Mesenchymal stem cell (in vitro differentiated cells and primary cell): ENCODE data around the gene TNP2.

ENCODE experiments used
- DNase-seq: peaks from one replicate; pipeline ENCODE4 v3.0.0-alpha.2; 2013
- H2AFZ ChIP-seq: one replicate; pipeline ENCODE4 v1.6.1; 2013; ENCODE audit warnings: low read depth, mild to moderate bottlenecking, control low read depth, inconsistent platforms, low read length, moderate library complexity
- H2AK5ac ChIP-seq: 2 replicates; pipeline ENCODE4 v1.6.1; 2013; ENCODE audit warnings: low read length, moderate library complexity, mild to moderate bottlenecking, inconsistent platforms; ENCODE audit not compliant: severe bottlenecking
- H2BK120ac ChIP-seq: one replicate; pipeline ENCODE4 v1.6.1; 2013; ENCODE audit warnings: low read depth, mild to moderate bottlenecking, inconsistent platforms, low read length, moderate library complexity
- H2BK12ac ChIP-seq, 2 experiments: one replicate each; pipeline ENCODE4 v1.6.1; 2013; ENCODE audit warnings: inconsistent platforms in 2 of 2, low read length in 2 of 2, mild to moderate bottlenecking in 2 of 2, moderate library complexity in 2 of 2, control low read depth in 1 of 2
- H2BK15ac ChIP-seq: one replicate; pipeline ENCODE4 v1.6.1; 2013; ENCODE audit warnings: mild to moderate bottlenecking, low read depth, inconsistent platforms; ENCODE audit not compliant: poor library complexity, severe bottlenecking
- H2BK5ac ChIP-seq: 2 replicates; pipeline ENCODE4 v1.6.1; 2013; ENCODE audit warnings: low read depth, mild to moderate bottlenecking, low read length, control low read depth, inconsistent platforms; ENCODE audit not compliant: poor library complexity, severe bottlenecking
- H3K14ac ChIP-seq, 2 experiments: one replicate each; pipeline ENCODE4 v1.6.1; 2013; ENCODE audit warnings: inconsistent platforms in 2 of 2, low read length in 2 of 2, control low read depth in 1 of 2, mild to moderate bottlenecking in 1 of 2, moderate library complexity in 1 of 2
- H3K18ac ChIP-seq, 2 experiments: one replicate each; pipeline ENCODE4 v1.6.1; 2013; ENCODE audit warnings: inconsistent platforms in 2 of 2, low read length in 2 of 2, control low read depth in 1 of 2, low read depth in 1 of 2, mild to moderate bottlenecking in 1 of 2
- H3K23ac ChIP-seq, 2 experiments: one replicate each; pipeline ENCODE4 v1.6.1; 2013; ENCODE audit warnings: inconsistent platforms in 2 of 2, low read length in 2 of 2, mild to moderate bottlenecking in 2 of 2, moderate library complexity in 2 of 2, control low read depth in 1 of 2
- H3K27ac ChIP-seq: 2 replicates; pipeline ENCODE4 v1.5.1; 2013; ENCODE audit warnings: mild to moderate bottlenecking, moderate library complexity, low read length, control low read depth, inconsistent platforms; ENCODE audit not compliant: poor library complexity, severe bottlenecking
- H3K27me3 ChIP-seq, 2 experiments: 2 replicates each; pipeline versions ENCODE4 v1.6.1 to v1.7.0; 2013; ENCODE audit warnings: low read length in 2 of 2, mild to moderate bottlenecking in 2 of 2, moderate library complexity in 2 of 2, control low read depth in 1 of 2, inconsistent platforms in 1 of 2; ENCODE audit not compliant: control insufficient read depth in 1 of 2, insufficient read depth in 1 of 2
- H3K36me3 ChIP-seq, 2 experiments: 2 replicates each; pipeline versions ENCODE4 v1.6.1 to v1.7.0; 2013; ENCODE audit warnings: low read length in 2 of 2, control low read depth in 1 of 2, inconsistent platforms in 1 of 2, low read depth in 1 of 2, mild to moderate bottlenecking in 1 of 2; ENCODE audit not compliant: insufficient read depth in 2 of 2, control insufficient read depth in 1 of 2
- H3K4ac ChIP-seq, 2 experiments: one replicate each; pipeline ENCODE4 v1.6.1; 2013; ENCODE audit warnings: inconsistent platforms in 2 of 2, low read length in 2 of 2, mild to moderate bottlenecking in 2 of 2, moderate library complexity in 2 of 2, control low read depth in 1 of 2, low read depth in 1 of 2
- H3K4me1 ChIP-seq: 2 replicates; pipeline ENCODE4 v1.6.1; 2013; ENCODE audit warnings: low read depth, low read length, control low read depth; ENCODE audit not compliant: control insufficient read depth, insufficient read depth
- H3K4me2 ChIP-seq: 2 replicates; pipeline ENCODE4 v1.6.1; 2013; ENCODE audit warnings: low read length, mild to moderate bottlenecking, inconsistent platforms; ENCODE audit not compliant: poor library complexity, severe bottlenecking
- H3K4me3 ChIP-seq, 2 experiments: 2 replicates each; pipeline versions ENCODE4 v1.5.1 to v1.7.0; 2013; ENCODE audit warnings: low read length in 2 of 2, mild to moderate bottlenecking in 2 of 2, control low read depth in 1 of 2, low read depth in 1 of 2; ENCODE audit not compliant: insufficient read depth in 1 of 2
- H3K79me1 ChIP-seq: replicated peaks from 2 replicates; pipeline ENCODE4 v1.6.1; 2013; ENCODE audit warnings: mild to moderate bottlenecking, control low read depth, low read length, inconsistent platforms; ENCODE audit not compliant: poor library complexity, severe bottlenecking
- H3K9ac ChIP-seq: 2 replicates; pipeline ENCODE4 v1.7.0; 2013; ENCODE audit warnings: mild to moderate bottlenecking, low read length, moderate library complexity
- H3K9me3 ChIP-seq: 2 replicates; pipeline ENCODE4 v1.7.0; 2013; ENCODE audit warnings: mild to moderate bottlenecking, low read length; ENCODE audit not compliant: control insufficient read depth
- H4K8ac ChIP-seq: one replicate; pipeline ENCODE4 v1.6.1; 2013; ENCODE audit warnings: inconsistent platforms, mild to moderate bottlenecking, low read length, moderate library complexity
- H4K91ac ChIP-seq: one replicate; pipeline ENCODE4 v1.6.1; 2013; ENCODE audit warnings: mild to moderate bottlenecking, low read length, inconsistent platforms
- WGBS: methylation state at CpG from one replicate; pipeline ENCODE4 v1.1.7; 2013; ENCODE audit warnings: mixed read lengths; 5-methylcytosine and 5-hydroxymethylcytosine counted together

TNP2 gene

DNA sequence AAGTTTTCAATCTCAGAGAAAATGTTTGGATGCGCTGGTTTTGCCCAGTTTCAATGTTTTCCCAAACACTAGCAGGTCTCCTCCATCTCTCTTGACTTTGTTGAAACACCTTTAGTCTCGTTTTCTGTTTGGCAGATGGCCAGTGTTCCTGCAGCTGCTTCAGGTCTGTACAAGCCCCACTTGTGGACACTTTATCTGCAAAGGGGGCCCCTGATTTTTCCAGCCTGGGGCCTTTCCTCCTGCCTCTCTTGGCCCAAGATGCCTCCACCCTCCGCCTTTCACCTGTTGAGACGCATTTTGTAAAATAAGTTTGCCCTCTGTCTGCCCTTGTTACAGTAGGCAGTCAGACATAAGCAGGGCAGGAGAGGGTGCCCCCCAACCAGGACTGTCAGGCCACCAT lies 33.9 kb upstream of the TNP2 start:
- Histone ChIP-seq H4K91ac (no peak overlapping the region), H2AK5ac (peak overlapping the region; percentile 59), H3K4me1 (peaks cover 13% of the 10 kb centered on the region), H3K4me2 (no peak overlapping the region), H4K8ac (no peak overlapping the region), H2BK5ac (no peak overlapping the region), H2BK120ac (no peak overlapping the region), H3K27ac (no peak overlapping the region), H2BK15ac (no peak overlapping the region), H3K36me3 (no peaks in the 10 kb centered on the region), H2AFZ (no peak overlapping the region), H3K23ac (no peak overlapping the region), H3K4me3 (no peak overlapping the region), H3K9me3 (no peaks in the 10 kb centered on the region), H3K18ac (no peak overlapping the region), H3K4ac (no peak overlapping the region), H3K79me1 (no peaks in the 10 kb centered on the region), H3K14ac (no peak overlapping the region), H3K9ac (no peak overlapping the region), H2BK12ac (no peak overlapping the region), H3K27me3 (peaks cover 0 to 4% of the 10 kb centered on the region in 2 experiments)
- DNase-seq, result no peak
- 94% methylated on average over 4 of the region's 4 CpGs for WGBS

DNA sequence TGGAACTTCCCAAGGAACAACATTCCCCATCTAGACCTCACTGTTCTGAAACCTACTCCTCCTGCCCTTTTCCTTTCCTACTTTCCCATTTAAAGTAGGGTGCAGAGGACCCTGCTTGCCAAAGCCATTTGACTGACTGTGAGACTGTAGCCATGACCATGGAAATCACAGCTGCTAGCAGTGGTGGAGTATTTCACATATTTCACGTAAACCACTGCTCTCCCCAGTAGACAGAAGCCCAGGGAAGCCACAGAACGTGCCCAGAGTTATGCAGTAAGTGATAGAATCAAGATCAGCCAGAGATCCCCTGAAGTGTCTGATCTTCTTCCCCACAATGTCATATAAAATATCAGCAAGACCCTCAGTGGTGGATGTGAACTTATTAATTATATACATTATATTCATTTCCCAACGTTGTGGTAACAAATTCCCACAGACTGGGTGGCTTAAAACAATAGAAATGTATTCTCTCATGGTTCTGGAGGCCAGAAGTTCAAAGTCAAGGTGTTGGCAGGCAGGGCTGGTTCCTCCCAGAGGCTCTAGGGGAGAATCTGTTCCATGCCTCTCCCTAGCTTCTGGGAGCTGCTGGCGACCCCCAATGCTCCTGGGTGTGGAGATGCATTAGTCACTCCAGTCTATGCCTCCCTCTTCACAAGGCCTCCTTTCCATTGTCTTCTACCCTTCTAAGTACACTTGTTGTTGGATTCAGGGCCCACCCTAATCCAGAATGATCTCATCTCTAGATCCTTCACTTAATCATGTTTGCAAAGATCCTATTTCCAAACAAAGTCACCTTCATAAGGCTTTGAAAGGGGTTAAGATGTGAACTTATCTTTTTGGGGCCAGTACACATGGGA lies 32.7 kb upstream of the TNP2 start:
- H4K8ac ChIP-seq, result no peak overlapping the region
- no peaks in the 10 kb centered on the region for H3K79me1 ChIP-seq

DNA sequence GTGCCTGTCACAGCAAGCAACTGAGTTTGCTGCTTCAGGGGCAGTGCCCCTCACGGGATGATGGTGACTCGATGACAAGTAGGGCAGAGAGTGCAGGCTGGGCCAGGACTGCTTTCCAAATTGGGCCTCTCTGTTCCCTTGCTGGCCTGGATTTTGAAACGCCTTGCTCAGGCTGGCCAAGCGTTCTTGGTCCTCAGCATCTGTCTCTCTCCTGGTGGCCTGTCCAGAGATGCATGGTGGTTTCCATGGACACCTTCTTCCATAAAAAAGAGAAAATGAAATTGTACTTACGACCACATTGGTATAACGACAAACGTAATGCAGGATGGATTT lies 31.4 kb upstream of the TNP2 start:
- no peak overlapping the region for H3K18ac ChIP-seq
- 96% methylated on average over 7 of the region's 7 CpGs for WGBS

More for the DNA sequence above, 32.7 kb upstream of the TNP2 start:
- no peak overlapping the region for H3K14ac ChIP-seq
- no peak overlapping the region for H2BK12ac ChIP-seq
- no peak overlapping the region for H2BK120ac ChIP-seq
- no peak overlapping the region for H3K9ac ChIP-seq
- H3K4ac ChIP-seq, result no peak overlapping the region
- peaks cover 0 to 4% of the 10 kb centered on the region in 2 experiments for H3K27me3 ChIP-seq
- no peak overlapping the region for H3K27ac ChIP-seq
- no peak overlapping the region for H3K18ac ChIP-seq
- no peak overlapping the region for H4K91ac ChIP-seq
- peaks cover 18% of the 10 kb centered on the region for H3K4me1 ChIP-seq
- H3K23ac ChIP-seq, result no peak overlapping the region
- no peak for DNase-seq
- H2AK5ac ChIP-seq, result peak overlapping the region; percentile 56
- no peak overlapping the region for H3K4me3 ChIP-seq
- H3K36me3 ChIP-seq, result no peaks in the 10 kb centered on the region
- no peaks in the 10 kb centered on the region for H3K9me3 ChIP-seq
- no peak overlapping the region for H3K4me2 ChIP-seq
- WGBS, result 65% methylated on average over 2 of the region's 4 CpGs
- no peak overlapping the region for H2BK15ac ChIP-seq
- no peak overlapping the region for H2BK5ac ChIP-seq
- no peak overlapping the region for H2AFZ ChIP-seq

DNA sequence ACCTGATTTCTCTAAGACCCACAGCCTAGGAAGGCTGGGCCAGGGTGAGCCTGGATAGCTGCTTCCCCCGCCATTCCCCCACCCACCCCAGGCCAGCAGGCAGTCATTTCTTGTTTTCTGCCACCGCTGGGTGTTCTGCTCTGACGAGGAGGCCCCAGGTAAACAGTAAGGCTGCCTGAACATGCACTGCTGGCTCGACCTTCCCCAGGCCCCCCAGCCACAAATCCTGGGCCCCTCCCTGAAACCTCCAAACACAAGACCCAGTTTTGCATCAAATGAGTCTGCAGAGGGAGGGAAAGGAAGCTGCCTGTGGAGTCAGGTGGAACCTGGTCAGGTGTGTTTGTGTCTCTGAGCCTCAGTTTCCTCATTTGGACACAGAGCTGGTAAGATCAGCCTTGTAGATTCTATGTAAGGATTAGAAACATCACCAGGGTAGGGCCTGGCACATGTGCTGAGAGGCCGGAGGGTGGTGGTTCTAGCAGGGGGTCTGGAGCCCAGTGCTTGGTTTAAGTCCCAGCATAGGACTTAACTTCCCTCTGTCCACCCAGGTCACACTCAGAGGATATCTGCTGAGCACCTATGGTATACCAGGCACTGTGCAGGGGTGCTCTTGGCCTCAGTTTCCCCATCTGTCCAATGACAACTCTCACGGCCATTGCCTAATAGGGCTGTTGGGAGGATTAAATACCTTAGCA lies 30.9 kb upstream of the TNP2 start:
- Histone ChIP-seq H3K4me2 (no peak overlapping the region), H2BK12ac (no peak overlapping the region), H3K4ac (no peak overlapping the region), H4K8ac (no peak overlapping the region), H3K27me3 (peaks cover 0 to 4% of the 10 kb centered on the region in 2 experiments), H3K18ac (no peak overlapping the region), H2BK120ac (no peak overlapping the region), H2BK5ac (no peak overlapping the region), H3K9me3 (no peaks in the 10 kb centered on the region), H3K79me1 (no peaks in the 10 kb centered on the region), H3K36me3 (no peaks in the 10 kb centered on the region), H4K91ac (no peak overlapping the region), H3K9ac (no peak overlapping the region), H2AK5ac (peak overlapping the region; percentile 24), H3K14ac (no peak overlapping the region), H3K4me1 (peaks cover 26% of the 10 kb centered on the region), H3K27ac (no peak overlapping the region), H2BK15ac (no peak overlapping the region), H2AFZ (no peak overlapping the region), H3K4me3 (no peak overlapping the region), H3K23ac (no peak overlapping the region)
- DNase-seq, result no peak
- WGBS, result 100% methylated on average over 4 of the region's 6 CpGs

More for the DNA sequence above, 31.4 kb upstream of the TNP2 start:
- Histone ChIP-seq H3K4me2 (no peak overlapping the region), H2BK15ac (no peak overlapping the region), H3K9ac (no peak overlapping the region), H3K27me3 (peaks cover 0 to 4% of the 10 kb centered on the region in 2 experiments), H2BK5ac (no peak overlapping the region), H2BK120ac (no peak overlapping the region), H3K36me3 (no peaks in the 10 kb centered on the region), H3K27ac (no peak overlapping the region), H3K4ac (no peak overlapping the region), H2BK12ac (no peak overlapping the region), H3K23ac (no peak overlapping the region), H4K8ac (no peak overlapping the region), H4K91ac (no peak overlapping the region), H3K4me3 (no peak overlapping the region), H3K4me1 (peaks cover 26% of the 10 kb centered on the region), H3K9me3 (no peaks in the 10 kb centered on the region), H2AFZ (no peak overlapping the region), H2AK5ac (peak overlapping the region; percentile 24), H3K14ac (no peak overlapping the region), H3K79me1 (no peaks in the 10 kb centered on the region)
- DNase-seq, result no peak
